ENCODE measurements around the gene CST5. TPM values are rescaled to one million over a fixed set of nuclear protein-coding genes. Genes with fewer than 3 reads are reported as not detected.
A peak's percentile ranks its signal among the peaks of the same experiment; 100 is the strongest.

CST5 gene
- total RNA-seq, 4 donors from 2014 or later = 1.9 TPM; not detected in 3

DNA sequence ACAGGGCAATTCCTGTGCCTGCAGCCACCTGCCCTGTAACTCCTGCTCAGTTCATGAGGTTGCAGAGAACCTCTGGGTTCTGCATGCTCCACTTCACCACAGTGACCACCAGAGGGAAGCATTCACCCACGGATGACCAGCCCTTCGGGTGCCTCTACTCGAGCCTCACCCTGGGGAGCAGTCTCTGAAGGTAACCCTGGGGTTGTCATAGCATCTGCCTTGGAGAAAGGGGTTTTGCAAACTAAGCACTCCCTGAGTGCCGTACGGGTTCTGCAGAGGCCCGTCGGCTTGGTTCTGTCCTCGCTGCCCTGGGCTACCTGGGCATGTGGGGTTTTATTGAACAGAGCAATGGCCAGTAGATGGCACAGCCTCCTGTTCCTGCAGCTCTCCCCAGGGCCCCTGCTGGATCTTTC lies 10.2 kb upstream of the CST5 start:
- no peak for TF ChIP-seq POLR2A (IDR thresholded peaks at IDR 0.05)
- TF ChIP-seq, protein P1, sequence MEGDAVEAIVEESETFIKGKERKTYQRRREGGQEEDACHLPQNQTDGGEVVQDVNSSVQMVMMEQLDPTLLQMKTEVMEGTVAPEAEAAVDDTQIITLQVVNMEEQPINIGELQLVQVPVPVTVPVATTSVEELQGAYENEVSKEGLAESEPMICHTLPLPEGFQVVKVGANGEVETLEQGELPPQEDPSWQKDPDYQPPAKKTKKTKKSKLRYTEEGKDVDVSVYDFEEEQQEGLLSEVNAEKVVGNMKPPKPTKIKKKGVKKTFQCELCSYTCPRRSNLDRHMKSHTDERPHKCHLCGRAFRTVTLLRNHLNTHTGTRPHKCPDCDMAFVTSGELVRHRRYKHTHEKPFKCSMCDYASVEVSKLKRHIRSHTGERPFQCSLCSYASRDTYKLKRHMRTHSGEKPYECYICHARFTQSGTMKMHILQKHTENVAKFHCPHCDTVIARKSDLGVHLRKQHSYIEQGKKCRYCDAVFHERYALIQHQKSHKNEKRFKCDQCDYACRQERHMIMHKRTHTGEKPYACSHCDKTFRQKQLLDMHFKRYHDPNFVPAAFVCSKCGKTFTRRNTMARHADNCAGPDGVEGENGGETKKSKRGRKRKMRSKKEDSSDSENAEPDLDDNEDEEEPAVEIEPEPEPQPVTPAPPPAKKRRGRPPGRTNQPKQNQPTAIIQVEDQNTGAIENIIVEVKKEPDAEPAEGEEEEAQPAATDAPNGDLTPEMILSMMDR (IDR thresholded peaks at IDR 0.05) = peak; percentile 41 to 82 (median 53)
- Histone ChIP-seq H3K9me3 (no peaks in the 10 kb centered on the region), H3K36me3 (no peaks in the 10 kb centered on the region), H3K27me3 (peaks cover 8% of the 10 kb centered on the region), H3K27ac (no peak overlapping the region), H3K4me1 (peaks cover 0 to 3% (median 0%) of the 10 kb centered on the region in 3 donors), H3K4me3 (no peak overlapping the region)
- peak; percentile 68 for ATAC-seq
- 0% methylated on average over 3 of the region's 8 CpGs; no CpG with 5 or more reads in 1 of the 2 donors for WGBS, 2 donors (ENCODE audit: low coverage in 1 of 2)

GRCh38 chr20:23887856-23888255 lies 8.3 kb upstream of the CST5 start:
- no peak for TF ChIP-seq POLR2A (IDR thresholded peaks at IDR 0.05)
- no peak for TF ChIP-seq EP300 (IDR thresholded peaks at IDR 0.05)
- H3K36me3 ChIP-seq = no peaks in the 10 kb centered on the region
- peaks cover 0 to 3% (median 0%) of the 10 kb centered on the region in 3 donors for H3K4me1 ChIP-seq
- ATAC-seq = no peak
- H3K27ac ChIP-seq = no peak overlapping the region
- 69 to 70% methylated on average over 2 of the region's 2 CpGs for WGBS, 2 donors (ENCODE audit: low coverage in 1 of 2)
- H3K4me3 ChIP-seq = no peak overlapping the region
- H3K27me3 ChIP-seq = peaks cover 4% of the 10 kb centered on the region
- no peaks in the 10 kb centered on the region for H3K9me3 ChIP-seq

- Histone ChIP-seq H3K4me1 (peaks cover 0 to 18% (median 5%) of the 10 kb centered on the region in 3 donors), H3K9me3 (no peaks in the 10 kb centered on the region), H3K27me3 (peaks cover under 1% of the 10 kb centered on the region), H3K36me3 (no peaks in the 10 kb centered on the region), H3K4me3 (no peak overlapping the region), H3K27ac (no peak overlapping the region)
- TF ChIP-seq POLR2A (IDR thresholded peaks at IDR 0.05) (no peak), POLR2AphosphoS5 (IDR thresholded peaks at IDR 0.05) (no peak), EP300 (IDR thresholded peaks at IDR 0.05) (no peak)
- TF ChIP-seq, protein P1 (IDR thresholded peaks at IDR 0.05) = no peak
- no peak for ATAC-seq
- 98 to 100% methylated on average over 1 to 4 of the region's 5 CpGs for WGBS, 2 donors (ENCODE audit: low coverage in 1 of 2)
Observed at GRCh38 chr20:23884771-23885162, 5.2 kb upstream of the CST5 start.

DNA sequence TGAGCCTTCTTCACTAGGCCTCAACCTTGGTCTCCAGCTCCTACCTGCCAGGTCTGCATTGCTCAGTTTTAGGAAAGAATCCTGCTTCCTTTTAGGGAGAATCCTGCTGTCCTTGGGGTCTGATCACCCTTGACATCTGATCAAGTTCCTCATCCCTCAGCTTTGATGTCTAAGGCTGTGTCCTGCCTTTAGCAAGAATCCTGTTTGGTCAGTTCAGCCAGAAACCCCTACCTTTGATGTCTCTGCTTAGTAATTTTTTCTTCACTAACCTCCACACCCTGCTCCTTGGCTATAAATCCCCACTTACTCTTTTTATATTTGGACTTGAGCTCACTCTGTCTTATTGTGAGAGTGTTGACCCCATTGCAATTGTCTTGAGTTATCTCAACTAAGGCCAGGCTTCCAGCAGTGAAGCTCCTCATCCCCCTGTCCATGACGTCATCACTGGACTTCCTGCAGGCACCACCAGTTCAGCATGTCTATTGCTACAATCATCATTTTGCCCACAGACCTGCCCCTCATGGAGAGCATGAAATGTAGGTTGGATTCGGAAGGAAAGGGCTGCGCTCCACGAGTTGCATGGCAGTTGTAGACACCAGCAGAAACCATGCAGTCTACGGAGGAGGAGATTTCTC lies 4.7 kb upstream of the CST5 start:
- Histone ChIP-seq H3K36me3 (no peaks in the 10 kb centered on the region), H3K4me3 (no peak overlapping the region), H3K27me3 (no peaks in the 10 kb centered on the region), H3K4me1 (peaks cover 0 to 23% (median 9%) of the 10 kb centered on the region in 3 donors), H3K9me3 (no peaks in the 10 kb centered on the region), H3K27ac (peak overlapping the region in 1 of 4 donors; percentile 56)
- 81% methylated on average over 4 of the region's 5 CpGs; no CpG with 5 or more reads in 1 of the 2 donors for WGBS, 2 donors (ENCODE audit: low coverage in 1 of 2)
- no peak for ATAC-seq
- no peak for TF ChIP-seq POLR2A (IDR thresholded peaks at IDR 0.05)
- no peak for TF ChIP-seq EP300 (IDR thresholded peaks at IDR 0.05)
- no peak for TF ChIP-seq POLR2AphosphoS5 (IDR thresholded peaks at IDR 0.05)
- TF ChIP-seq, protein P1 (IDR thresholded peaks at IDR 0.05) = no peak

GRCh38 chr20:23881371-23881770 lies 1.8 kb upstream of the CST5 start:
- Histone ChIP-seq H3K4me1 (peaks cover 0 to 43% (median 9%) of the 10 kb centered on the region in 3 donors), H3K4me3 (no peak overlapping the region), H3K27ac (peak overlapping the region in 1 of 4 donors; percentile 89), H3K27me3 (no peaks in the 10 kb centered on the region), H3K36me3 (no peaks in the 10 kb centered on the region), H3K9me3 (no peaks in the 10 kb centered on the region)
- WGBS, 2 donors (ENCODE audit: low coverage in 1 of 2) = 40 to 70% methylated on average over 2 to 3 of the region's 6 CpGs
- TF ChIP-seq POLR2AphosphoS5 (IDR thresholded peaks at IDR 0.05) (no peak), POLR2A (IDR thresholded peaks at IDR 0.05) (no peak), EP300 (IDR thresholded peaks at IDR 0.05) (no peak)
- TF ChIP-seq, protein P1 (IDR thresholded peaks at IDR 0.05) = no peak
- ATAC-seq = no peak
